Measurements from ENCODE around the gene RTF1. TPM values are rescaled to one million over a fixed set of nuclear protein-coding genes. Genes with fewer than 3 reads are reported as not detected.

Gene RTF1
- total RNA-seq, 1 experiment from 2014 or later = 49.5 TPM

GRCh38 chr15:41483115-41483514 lies 66.2 kb downstream of the RTF1 start:
- Histone ChIP-seq H2BK120ac (ENCODE audit: low read depth, low read length, poor library complexity, severe bottlenecking) (no peak overlapping the region), H3K4ac (ENCODE audit: low read depth, low read length) (no peak overlapping the region), H3K27me3 (ENCODE audit: insufficient read depth, low read length) (no peaks in the 10 kb centered on the region), H2BK15ac (ENCODE audit: low read depth, low read length) (no peak overlapping the region), H2AK5ac (ENCODE audit: insufficient read length, low read length) (no peak overlapping the region), H3K23me2 (ENCODE audit: insufficient read length, low read depth, low read length, poor library complexity, severe bottlenecking) (no peaks in the 10 kb centered on the region), H3K4me2 (ENCODE audit: insufficient read depth, insufficient read length, low read length) (no peak overlapping the region), H3K79me2 (ENCODE audit: insufficient read depth, low read length) (no peaks in the 10 kb centered on the region), H2BK12ac (ENCODE audit: insufficient read length, low read depth, low read length) (no peak overlapping the region), H2BK20ac (ENCODE audit: low read depth, low read length, poor library complexity, severe bottlenecking) (no peak overlapping the region), H3K4me1 (ENCODE audit: insufficient read depth, low read length) (no peaks in the 10 kb centered on the region), H3K14ac (ENCODE audit: insufficient read depth, low read length) (no peak overlapping the region), H3K9me3 (ENCODE audit: control insufficient read depth, low read depth, low read length) (no peaks in the 10 kb centered on the region), H3K23ac (ENCODE audit: insufficient read length, low read depth, low read length) (no peak overlapping the region), H4K5ac (ENCODE audit: insufficient read length, low read depth, low read length) (no peak overlapping the region), H2BK5ac (ENCODE audit: insufficient read length, low read length) (no peak overlapping the region), H3K9ac (ENCODE audit: extremely low read depth, insufficient read length, low read length) (no peak overlapping the region), H3K18ac (ENCODE audit: insufficient read length, low read depth, low read length) (no peak overlapping the region), H2AFZ (ENCODE audit: low read length) (no peak overlapping the region), H4K8ac (replicated peaks; ENCODE audit: insufficient read length, low read depth, low read length) (no peak overlapping the region), H4K20me1 (ENCODE audit: control insufficient read depth, insufficient read depth, insufficient read length) (no peaks in the 10 kb centered on the region), H3T11ph (ENCODE audit: low read length) (no peak overlapping the region), H3K56ac (ENCODE audit: insufficient read length, low read depth, low read length) (no peak overlapping the region), H3K27ac (ENCODE audit: insufficient read length, low read depth, low read length) (no peak overlapping the region), H4K91ac (ENCODE audit: insufficient read length, low read depth, low read length) (no peak overlapping the region), H3K79me1 (ENCODE audit: insufficient read depth, low read depth, low read length, poor library complexity, severe bottlenecking) (no peaks in the 10 kb centered on the region)
- peak overlapping the region in 1 of 3 experiments; percentile 45; a peak in 1 of 7 replicates for H3K27ac Mint-ChIP-seq
- no peak for TF ChIP-seq CTCF (conservative IDR thresholded peaks at IDR 0.05)
- peaks cover 3% of the 10 kb centered on the region; the same call in 1 of the 2 replicates for H3K27me3 Mint-ChIP-seq (ENCODE audit: low read depth)
- H3K9me3 Mint-ChIP-seq = no peaks in the 10 kb centered on the region
- no peak for DNase-seq
- peaks cover 29 to 50% (median 37%) of the 10 kb centered on the region in 3 experiments; a peak in 6 of 7 replicates for H3K36me3 Mint-ChIP-seq (ENCODE audit: insufficient read depth in 1 of 3, low read depth in 3 of 3)
- H3K4me1 Mint-ChIP-seq = no peaks in the 10 kb centered on the region
- H3K4me3 Mint-ChIP-seq = no peak overlapping the region
